Liver (tissue), 10 donors: ENCODE results near the gene CBY2. TPM values are rescaled to one million over a fixed set of nuclear protein-coding genes. Genes with fewer than 3 reads are reported as not detected.

Source experiments
- DNase-seq: peaks from one replicate; pipeline ENCODE4 v3.0.0-alpha.2; 2017; ENCODE audit warnings: low spot score
- H3K27ac ChIP-seq, 2 donors: one replicate each; pipeline ENCODE4 v1.7.0; 2013; ENCODE audit warnings: inconsistent platforms in 2 of 2, low read length in 2 of 2, control low read depth in 1 of 2, low read depth in 1 of 2, mild to moderate bottlenecking in 1 of 2
- H3K27me3 ChIP-seq, 4 donors: one replicate each; pipeline versions ENCODE4 v1.6.1 to v1.7.0; 2013; ENCODE audit warnings: low read length in 3 of 4, inconsistent platforms in 1 of 4, mild to moderate bottlenecking in 1 of 4, moderate library complexity in 1 of 4; ENCODE audit not compliant: control insufficient read depth in 4 of 4, insufficient read depth in 4 of 4
- H3K36me3 ChIP-seq, 4 donors: one replicate each; pipeline versions ENCODE4 v1.6.1 to v1.7.0; 2013; ENCODE audit warnings: low read length in 3 of 4, mild to moderate bottlenecking in 3 of 4, low read depth in 1 of 4, moderate library complexity in 1 of 4; ENCODE audit not compliant: control insufficient read depth in 4 of 4, insufficient read depth in 3 of 4
- H3K4me1 ChIP-seq, 4 donors: one replicate each; pipeline versions ENCODE4 v1.6.1 to v1.7.0; 2013; ENCODE audit warnings: low read length in 3 of 4, mild to moderate bottlenecking in 3 of 4, moderate library complexity in 1 of 4; ENCODE audit not compliant: control insufficient read depth in 4 of 4, insufficient read depth in 4 of 4
- H3K4me3 ChIP-seq, 3 donors: one replicate each; pipeline versions ENCODE4 v1.6.1 to v1.7.0; 2013; ENCODE audit warnings: low read length in 3 of 3, control low read depth in 1 of 3, low read depth in 1 of 3, mild to moderate bottlenecking in 1 of 3
- H3K9ac ChIP-seq, 2 donors: one replicate each; pipeline ENCODE4 v1.7.0; 2013; ENCODE audit warnings: low read length in 2 of 2, mild to moderate bottlenecking in 2 of 2, moderate library complexity in 2 of 2, control low read depth in 1 of 2, low read depth in 1 of 2
- H3K9me3 ChIP-seq, 4 donors: one replicate each; pipeline versions ENCODE4 v1.6.1 to v1.7.0; 2013; ENCODE audit warnings: low read length in 3 of 4; ENCODE audit not compliant: control insufficient read depth in 4 of 4
- FOXA1 ChIP-seq: IDR thresholded peaks from 2 replicates; pipeline ENCODE4 v1.6.1; 2016; ENCODE audit warnings: antibody characterized with exemption
- HNF4G ChIP-seq: IDR thresholded peaks from 2 replicates; pipeline ENCODE4 v1.6.1; 2016; ENCODE audit warnings: antibody characterized with exemption
- JUND ChIP-seq, 2 donors: IDR thresholded peaks; 2 replicates each; pipeline ENCODE4 v1.6.1; 2016; ENCODE audit warnings: antibody characterized with exemption in 2 of 2
- RXRA ChIP-seq, 2 donors: IDR thresholded peaks; 2 replicates each; pipeline ENCODE4 v1.6.1; 2017 to 2018; ENCODE audit warnings: antibody characterized with exemption in 2 of 2, mild to moderate bottlenecking in 1 of 2
- WGBS: extraction: QIAGEN DNeasy Blood & Tissue Kit; methylation state at CpG from one replicate; pipeline ENCODE4 v1.1.7; 2013; 5-methylcytosine and 5-hydroxymethylcytosine counted together
- polyA plus RNA-seq, 2 donors: library from polyadenylated mRNA; stranded (reverse) in 1 of 2; unstranded in 1 of 2; fragments of 200-250 nt in 1 of 2; fragments of >200 nt in 1 of 2; fragmentation: Nextera tagmentation in 1 of 2; extraction: Ambion mirVana in 1 of 2; gene quantifications; one replicate each; pipeline versions ENCODE4 v1.2.1 to v1.2.3, GENCODE V29; 2013 to 2015
- small RNA-seq: library from RNA; depleted of rRNA; stranded (forward); fragments of <200 nt; gene quantifications from one replicate; pipeline ENCODE3, GENCODE V24; 2014
- total RNA-seq, 2 donors: library from RNA; depleted of rRNA; stranded (reverse); fragments of >200 nt; gene quantifications; one replicate each; pipeline ENCODE4 v1.2.3, GENCODE V29; 2014
- TF ChIP-seq, protein P1 (sequence below): IDR thresholded peaks from 2 replicates; pipeline ENCODE4 v1.6.1; 2016; ENCODE audit warnings: antibody characterized with exemption
- donor health status: healthy.
- donor health status: healthy.
- donor health status: healthy.
- donor health status: healthy.
- donor health status: healthy.

Gene CBY2
- total and polyA plus RNA-seq, 4 donors: not detected

DNA sequence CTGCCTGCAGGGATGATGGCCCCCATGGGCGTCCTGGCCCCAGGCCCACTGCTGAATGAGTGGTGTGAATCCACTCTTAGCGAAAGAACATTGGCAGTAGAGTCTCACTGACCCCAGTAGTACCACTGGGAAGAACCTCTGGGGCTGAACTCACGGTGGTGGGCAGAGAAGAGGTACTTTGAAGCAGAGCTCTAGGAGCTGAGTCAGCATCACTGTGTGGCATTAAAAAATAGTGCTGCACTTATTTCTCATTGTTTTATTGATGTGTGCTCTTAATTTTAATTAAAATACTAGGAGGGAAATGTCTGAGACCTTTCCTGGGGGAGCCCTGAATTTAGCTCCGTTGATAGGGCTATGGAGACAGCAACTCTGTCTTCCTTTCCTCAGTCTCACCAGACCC is 61.3 kb downstream of the CBY2 start:
- Histone ChIP-seq H3K27ac (no peak overlapping the region), H3K36me3 (no peaks in the 10 kb centered on the region), H3K4me1 (no peaks in the 10 kb centered on the region), H3K4me3 (no peak overlapping the region), H3K9me3 (no peaks in the 10 kb centered on the region), H3K27me3 (peaks cover 0 to 3% (median 0%) of the 10 kb centered on the region in 4 donors), H3K9ac (no peak overlapping the region)
- WGBS: 85% methylated on average over 4 of the region's 4 CpGs
- TF ChIP-seq, protein P1, sequence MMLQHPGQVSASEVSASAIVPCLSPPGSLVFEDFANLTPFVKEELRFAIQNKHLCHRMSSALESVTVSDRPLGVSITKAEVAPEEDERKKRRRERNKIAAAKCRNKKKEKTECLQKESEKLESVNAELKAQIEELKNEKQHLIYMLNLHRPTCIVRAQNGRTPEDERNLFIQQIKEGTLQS: no peak
- TF ChIP-seq HNF4G: no peak
- TF ChIP-seq FOXA1: no peak
- no peak for TF ChIP-seq RXRA (IDR thresholded peaks at IDR 0.05)
- TF ChIP-seq JUND (IDR thresholded peaks at IDR 0.05): no peak
- DNase-seq: no peak

Small RNA genes lying within 50 kb of the gene (small RNA-seq; reads per million reads assigned to genes)
- gene RF00017: not detected

Other genes with a start within 250 kb of the CBY2 start
- gene COG3, start 237.4 kb upstream of the CBY2 start, total RNA-seq: 100 to 1,000 TPM in 1 of 2 donors, 10 to 100 TPM in 1; 22.8 to 113 TPM
- gene COG3, start 237.4 kb upstream of the CBY2 start, polyA plus RNA-seq: 10 to 100 TPM; 31.6 to 44.8 TPM
- gene ERICH6B, start 86.6 kb upstream of the CBY2 start, total RNA-seq: not detected
- gene ERICH6B, start 86.6 kb upstream of the CBY2 start, polyA plus RNA-seq: under 1 TPM in 1 of 2 donors, not detected in 1; 0.94 TPM
- under 1 TPM in 1 of 2 donors, not detected in 1; under 0.01 TPM for gene SIAH3, start 149.4 kb downstream of the CBY2 start, total RNA-seq
- gene SIAH3, start 149.4 kb downstream of the CBY2 start, polyA plus RNA-seq: not detected